Loucy (cell line): ENCODE results near the gene MAP3K21.

ENCODE experiments used
- H2AFZ ChIP-seq: fragments of 200-600 bp; sonication (generic); 2 replicates; pipeline ENCODE4 v1.6.0; 2016; ENCODE audit warnings: antibody characterized with exemption, mild to moderate bottlenecking, low read length, moderate library complexity
- H3F3A ChIP-seq: fragments of 200-600 bp; 2 replicates; pipeline ENCODE4 v1.6.0; 2016; ENCODE audit warnings: antibody characterized with exemption, low read depth, mild to moderate bottlenecking
- H3K27me3 ChIP-seq: fragments of 200-600 bp; sonication (generic); 2 replicates; pipeline ENCODE4 v1.6.1; 2014; ENCODE audit warnings: low read length, mild to moderate bottlenecking; ENCODE audit not compliant: insufficient read depth, poor library complexity, severe bottlenecking
- H3K36me3 ChIP-seq: fragments of 200-600 bp; sonication (generic); 2 replicates; pipeline ENCODE4 v1.6.1; 2016; ENCODE audit warnings: low read length; ENCODE audit not compliant: insufficient read depth
- H3K4me1 ChIP-seq: fragments of 200-600 bp; sonication (generic); 2 replicates; pipeline ENCODE4 v1.5.1; 2014; ENCODE audit warnings: low read length, mild to moderate bottlenecking; ENCODE audit not compliant: insufficient read depth, poor library complexity, severe bottlenecking
- H3K4me2 ChIP-seq: fragments of 200-600 bp; sonication (generic); 2 replicates; pipeline ENCODE4 v1.6.0; 2014; ENCODE audit warnings: antibody characterized with exemption, low read length, low read depth, mild to moderate bottlenecking; ENCODE audit not compliant: poor library complexity, severe bottlenecking
- H3K4me3 ChIP-seq: fragments of 200-600 bp; sonication (generic); 2 replicates; pipeline ENCODE4 v1.5.1; 2014; ENCODE audit warnings: low read length, mild to moderate bottlenecking, mixed read lengths; ENCODE audit not compliant: poor library complexity, severe bottlenecking
- H3K79me2 ChIP-seq: fragments of 200-600 bp; sonication (generic); 2 replicates; pipeline ENCODE4 v1.6.1; 2014; ENCODE audit warnings: low read length; ENCODE audit not compliant: insufficient read depth
- H3K9ac ChIP-seq: fragments of 200-600 bp; sonication (generic); 2 replicates; pipeline ENCODE4 v1.6.0; 2014; ENCODE audit warnings: mild to moderate bottlenecking, low read depth, low read length, moderate library complexity; ENCODE audit not compliant: poor library complexity, severe bottlenecking
- H3K9me2 ChIP-seq: fragments of 200-600 bp; sonication (generic); replicated peaks from 2 replicates; pipeline ENCODE4 v1.6.1; 2016; ENCODE audit warnings: low read depth, low read length, mixed read lengths
- H3K9me3 ChIP-seq: fragments of 200-600 bp; sonication (generic); 2 replicates; pipeline ENCODE4 v1.6.1; 2014; ENCODE audit warnings: mild to moderate bottlenecking, antibody characterized with exemption, low read length, low read depth; ENCODE audit not compliant: insufficient read depth
- H4K20me1 ChIP-seq: fragments of 200-600 bp; sonication (generic); 2 replicates; pipeline ENCODE4 v1.6.0; 2014; ENCODE audit warnings: antibody characterized with exemption, low read length, mild to moderate bottlenecking; ENCODE audit not compliant: insufficient read depth, poor library complexity, severe bottlenecking
- CTCF ChIP-seq: fragments of 200-600 bp; sonication (generic); conservative IDR thresholded peaks from 2 replicates; pipeline ENCODE4 v1.5.1; 2014; ENCODE audit warnings: mild to moderate bottlenecking, antibody characterized with exemption, low read length
- EZH2phosphoT487 ChIP-seq: fragments of 200-600 bp; IDR thresholded peaks from 2 replicates; pipeline ENCODE4 v1.6.1; 2018; ENCODE audit warnings: antibody characterized with exemption, mild to moderate bottlenecking, moderate library complexity, borderline replicate concordance

The MAP3K21 gene

GRCh38 chr1:233373226-233373625 lies 45.7 kb downstream of the MAP3K21 start:
- Histone ChIP-seq H3K4me1 (no peaks in the 10 kb centered on the region), H3K9me2 (no peaks in the 10 kb centered on the region), H3K27me3 (no peaks in the 10 kb centered on the region), H4K20me1 (no peaks in the 10 kb centered on the region), H2AFZ (no peak overlapping the region), H3K4me2 (no peak overlapping the region), H3K9me3 (no peaks in the 10 kb centered on the region), H3K79me2 (no peaks in the 10 kb centered on the region), H3F3A (no peaks in the 10 kb centered on the region), H3K4me3 (no peak overlapping the region), H3K36me3 (peaks cover 16% of the 10 kb centered on the region; the same call in 1 of the 2 replicates), H3K9ac (no peak overlapping the region)
- TF ChIP-seq CTCF (no peak), EZH2phosphoT487 (no peak)

GRCh38 chr1:233375653-233376052 lies 48.1 kb downstream of the MAP3K21 start:
- Histone ChIP-seq H3K79me2 (no peaks in the 10 kb centered on the region), H3K4me3 (no peak overlapping the region), H3K4me1 (no peaks in the 10 kb centered on the region), H2AFZ (no peak overlapping the region), H3K27me3 (no peaks in the 10 kb centered on the region), H3K36me3 (peaks cover 16% of the 10 kb centered on the region; the same call in 1 of the 2 replicates), H4K20me1 (no peaks in the 10 kb centered on the region), H3K9me3 (no peaks in the 10 kb centered on the region), H3K9ac (no peak overlapping the region), H3F3A (no peaks in the 10 kb centered on the region), H3K9me2 (no peaks in the 10 kb centered on the region), H3K4me2 (no peak overlapping the region)
- TF ChIP-seq CTCF (no peak), EZH2phosphoT487 (no peak)

DNA sequence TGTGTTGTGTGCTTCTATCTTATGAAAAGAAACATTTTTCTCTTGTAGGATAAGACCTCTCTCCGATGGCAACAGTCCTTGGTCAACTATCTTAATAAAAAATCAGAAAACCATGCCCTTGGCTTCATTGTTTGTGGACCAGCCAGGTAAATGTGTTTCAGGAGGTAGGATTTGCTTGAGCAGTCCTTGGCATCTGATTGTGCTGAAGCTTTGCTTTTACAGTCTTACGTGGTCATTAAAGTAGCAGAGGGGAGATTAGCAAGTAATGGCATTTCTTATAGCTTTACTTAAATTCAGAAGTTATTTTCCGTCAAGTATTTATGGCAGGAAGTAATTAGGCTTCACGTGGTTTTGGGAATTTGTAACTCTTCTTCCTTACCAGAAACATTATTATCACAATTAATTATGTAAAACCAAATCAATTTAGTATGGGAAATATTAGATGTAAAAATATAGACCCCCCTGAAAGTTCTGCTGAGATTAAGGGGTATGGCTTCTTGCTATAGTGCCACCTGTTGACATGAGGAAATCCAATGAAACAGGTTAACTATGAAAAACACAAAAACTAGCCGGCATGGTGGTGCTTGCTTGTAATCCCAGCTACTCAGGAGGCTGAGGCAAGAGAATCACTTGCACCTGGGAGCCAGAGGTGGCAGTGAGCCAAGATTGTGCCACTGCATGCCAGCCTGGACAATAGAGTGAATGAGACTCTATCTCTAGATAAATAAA lies 49.0 kb downstream of the MAP3K21 start:
- Histone ChIP-seq H4K20me1 (no peaks in the 10 kb centered on the region), H3K4me2 (no peak overlapping the region), H3K79me2 (no peaks in the 10 kb centered on the region), H3K9ac (no peak overlapping the region), H3K9me3 (no peaks in the 10 kb centered on the region), H3K9me2 (no peaks in the 10 kb centered on the region), H2AFZ (no peak overlapping the region), H3F3A (no peaks in the 10 kb centered on the region), H3K4me3 (no peak overlapping the region), H3K4me1 (no peaks in the 10 kb centered on the region), H3K36me3 (peaks cover 16% of the 10 kb centered on the region; the same call in 1 of the 2 replicates), H3K27me3 (no peaks in the 10 kb centered on the region)
- TF ChIP-seq CTCF (peak; percentile 25), EZH2phosphoT487 (no peak)
